ENCODE data around the gene PKN1. TPM values are rescaled to one million over a fixed set of nuclear protein-coding genes. Genes with fewer than 3 reads are reported as not detected.

PKN1 gene
- total RNA-seq, 1 experiment from 2014 or later, result 205 TPM

- POLR2A ChIA-PET, result no interaction called here
- DNase-seq (ENCODE audit: low read depth, low spot score) (no peak), ATAC-seq (no peak)
- in situ Hi-C loops (cut with HindIII; ENCODE audit: low pct_unique_long_range_greater_than_20kb, low sequenced_read_pairs) (no loop called here), intact Hi-C loops (cut with micrococcal nuclease; ENCODE audit: unreplicated experiment) (no loop called here)
- peaks cover 3% of the 10 kb centered on the region; the same call in 1 of the 2 replicates for H3K36me3 ChIP-seq (ENCODE audit: control insufficient read depth, insufficient read depth, low read length)
- H3K27ac ChIP-seq (ENCODE audit: low read length), result no peak overlapping the region
- no peak for TF ChIP-seq TCF7L2 (IDR thresholded peaks at IDR 0.05; ENCODE audit: low read depth, low read length)
- TF ChIP-seq CTCF (IDR thresholded peaks at IDR 0.05), result no peak
- TF ChIP-seq POLR2AphosphoS5 (IDR thresholded peaks at IDR 0.05; ENCODE audit: low read depth, low read length), result no peak
- TF ChIP-seq SIN3A (IDR thresholded peaks at IDR 0.05; ENCODE audit: borderline replicate concordance, insufficient read depth, low read depth, low read length), result no peak
- TF ChIP-seq REST (IDR thresholded peaks at IDR 0.05; ENCODE audit: insufficient read depth in 1 of 2, low read depth in 2 of 2, low read length in 1 of 2), result no peak
- CTCF ChIA-PET, result no interaction called here
- no peaks in the 10 kb centered on the region for H3K4me1 ChIP-seq (ENCODE audit: control insufficient read depth, insufficient read depth, low read length)
- no peaks in the 10 kb centered on the region for H3K27me3 ChIP-seq (ENCODE audit: control insufficient read depth, insufficient read depth, low read length)
- H3K4me3 ChIP-seq (ENCODE audit: low read depth in 2 of 2, low read length in 2 of 2), result no peak overlapping the region
- BruUV-seq (replicated peaks), result no TSS peak
- no peaks in the 10 kb centered on the region for H3K9me3 ChIP-seq (ENCODE audit: control insufficient read depth, insufficient read depth, low read depth, low read length)
Measured at GRCh38 chr19:14443632-14444216, 10.6 kb downstream of the PKN1 start.

- BruUV-seq (replicated peaks), result no TSS peak
- no peak for DNase-seq (ENCODE audit: low read depth, low spot score)
- no peak overlapping the region for H3K27ac ChIP-seq (ENCODE audit: low read length)
- ATAC-seq, result no peak
- intact Hi-C loops (cut with micrococcal nuclease; ENCODE audit: unreplicated experiment), result no loop called here
- no peaks in the 10 kb centered on the region for H3K27me3 ChIP-seq (ENCODE audit: control insufficient read depth, insufficient read depth, low read length)
- ChIA-PET CTCF (no interaction called here), POLR2A (no interaction called here)
- H3K36me3 ChIP-seq (ENCODE audit: control insufficient read depth, insufficient read depth, low read length), result peaks cover 6% of the 10 kb centered on the region
- H3K4me1 ChIP-seq (ENCODE audit: control insufficient read depth, insufficient read depth, low read length), result no peaks in the 10 kb centered on the region
- H3K9me3 ChIP-seq (ENCODE audit: control insufficient read depth, insufficient read depth, low read depth, low read length), result no peaks in the 10 kb centered on the region
- no peak overlapping the region for H3K4me3 ChIP-seq (ENCODE audit: low read depth in 2 of 2, low read length in 2 of 2)
- in situ Hi-C loops (cut with HindIII; ENCODE audit: low pct_unique_long_range_greater_than_20kb, low sequenced_read_pairs), result no loop called here
- TF ChIP-seq TCF7L2 (IDR thresholded peaks at IDR 0.05; ENCODE audit: low read depth, low read length) (no peak), CTCF (IDR thresholded peaks at IDR 0.05) (no peak), SIN3A (IDR thresholded peaks at IDR 0.05; ENCODE audit: borderline replicate concordance, insufficient read depth, low read depth, low read length) (no peak), POLR2AphosphoS5 (IDR thresholded peaks at IDR 0.05; ENCODE audit: low read depth, low read length) (no peak), REST (IDR thresholded peaks at IDR 0.05; ENCODE audit: insufficient read depth in 1 of 2, low read depth in 2 of 2, low read length in 1 of 2) (no peak)
Measured at GRCh38 chr19:14446336-14447036, 13.4 kb downstream of the PKN1 start.
